Nucleus accumbens (tissue), 56 donors: Measurements from ENCODE around the gene NPAS3.

Experiments used
- DNase-seq, 56 donors: peaks; one replicate each; lab custom pipeline; 2025; lab: John Stamatoyannopoulos, UW

Gene NPAS3

GRCh38 chr14:33792009-33792719 is 853.5 kb downstream of the NPAS3 start:
- DNase-seq, result no peak

DNA sequence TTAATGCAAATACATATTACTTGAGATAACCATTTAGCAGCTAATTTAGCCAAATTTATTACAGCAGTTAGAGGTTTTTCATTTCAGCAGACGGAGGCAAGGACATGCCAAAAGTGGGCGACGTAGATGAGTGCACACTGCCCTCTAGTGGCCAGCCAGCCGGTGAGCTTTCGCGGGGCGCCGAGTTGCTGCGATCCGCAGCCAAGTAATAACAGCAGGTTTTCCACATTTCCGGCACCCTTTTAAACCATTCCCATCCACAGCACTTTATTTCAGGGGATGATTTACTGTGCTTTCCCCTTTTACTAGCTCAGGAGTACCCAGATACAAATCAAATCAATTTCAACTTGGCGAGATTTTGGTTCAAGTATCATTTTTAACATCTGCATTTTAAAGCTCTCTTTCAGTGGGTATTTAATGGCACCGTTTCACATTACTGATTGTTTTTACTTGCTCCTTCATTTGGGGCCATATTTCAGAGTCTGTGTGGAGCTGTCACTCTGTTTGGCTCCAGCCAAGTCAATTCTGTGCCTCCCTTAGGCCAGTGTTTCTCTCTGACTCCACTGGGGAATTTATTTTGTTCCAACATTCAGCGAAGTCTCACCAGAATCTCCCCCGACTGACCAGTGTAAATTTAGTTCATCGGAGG is 854.2 kb downstream of the NPAS3 start:
- peak in 54 of 56 donors; percentile 27 to 94 (median 70) for DNase-seq

- peak in 1 of 56 donors; percentile 11 for DNase-seq
Observed at GRCh38 chr14:33793398-33794110, 854.9 kb downstream of the NPAS3 start.

- peak in 4 of 56 donors; percentile 7 to 29 (median 18) for DNase-seq
Observed at GRCh38 chr14:33794791-33795305, 856.2 kb downstream of the NPAS3 start.

DNA sequence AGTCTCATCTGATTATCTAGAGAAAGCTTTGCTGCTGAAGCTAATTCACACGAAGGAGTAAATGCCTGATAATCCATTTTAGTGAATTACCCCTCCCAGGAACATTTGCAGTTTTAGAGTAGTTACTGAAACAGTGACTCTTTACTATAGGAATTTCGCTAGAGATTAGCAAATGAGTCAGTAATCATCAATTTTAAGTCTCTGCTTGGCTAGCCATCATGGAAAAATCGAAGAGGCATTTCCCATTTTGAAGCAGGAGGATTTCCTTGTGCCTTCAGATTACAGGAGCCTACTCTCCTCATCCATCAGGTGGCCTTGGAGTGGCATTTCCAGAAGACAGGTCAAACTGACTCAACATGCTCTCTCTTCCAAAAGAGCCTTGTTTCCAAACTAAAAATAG is 857.7 kb downstream of the NPAS3 start:
- no peak for DNase-seq

DNA sequence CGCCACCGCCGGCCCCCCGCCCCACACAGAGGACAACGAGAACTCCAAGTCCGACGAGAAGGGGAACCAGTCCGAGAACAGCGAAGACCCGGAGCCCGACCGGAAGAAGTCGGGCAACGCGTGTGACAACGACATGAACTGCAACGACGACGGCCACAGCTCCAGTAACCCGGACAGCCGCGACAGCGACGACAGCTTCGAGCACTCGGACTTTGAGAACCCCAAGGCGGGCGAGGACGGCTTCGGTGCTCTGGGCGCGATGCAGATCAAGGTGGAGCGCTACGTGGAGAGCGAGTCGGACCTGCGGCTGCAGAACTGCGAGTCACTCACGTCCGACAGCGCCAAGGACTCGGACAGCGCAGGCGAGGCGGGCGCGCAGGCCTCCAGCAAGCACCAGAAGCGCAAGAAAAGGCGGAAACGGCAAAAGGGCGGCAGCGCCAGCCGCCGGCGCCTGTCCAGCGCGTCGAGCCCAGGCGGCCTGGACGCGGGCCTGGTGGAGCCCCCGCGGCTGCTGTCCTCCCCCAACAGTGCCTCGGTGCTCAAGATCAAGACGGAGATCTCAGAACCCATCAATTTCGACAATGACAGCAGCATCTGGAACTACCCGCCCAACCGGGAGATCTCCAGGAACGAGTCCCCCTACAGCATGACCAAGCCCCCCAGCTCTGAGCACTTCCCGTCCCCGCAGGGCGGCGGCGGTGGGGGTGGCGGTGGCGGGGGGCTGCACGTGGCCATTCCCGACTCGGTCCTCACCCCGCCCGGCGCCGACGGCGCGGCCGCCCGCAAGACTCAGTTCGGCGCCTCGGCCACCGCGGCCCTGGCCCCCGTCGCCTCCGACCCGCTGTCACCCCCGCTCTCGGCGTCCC is 861.3 kb downstream of the NPAS3 start:
- DNase-seq, result no peak

DNA sequence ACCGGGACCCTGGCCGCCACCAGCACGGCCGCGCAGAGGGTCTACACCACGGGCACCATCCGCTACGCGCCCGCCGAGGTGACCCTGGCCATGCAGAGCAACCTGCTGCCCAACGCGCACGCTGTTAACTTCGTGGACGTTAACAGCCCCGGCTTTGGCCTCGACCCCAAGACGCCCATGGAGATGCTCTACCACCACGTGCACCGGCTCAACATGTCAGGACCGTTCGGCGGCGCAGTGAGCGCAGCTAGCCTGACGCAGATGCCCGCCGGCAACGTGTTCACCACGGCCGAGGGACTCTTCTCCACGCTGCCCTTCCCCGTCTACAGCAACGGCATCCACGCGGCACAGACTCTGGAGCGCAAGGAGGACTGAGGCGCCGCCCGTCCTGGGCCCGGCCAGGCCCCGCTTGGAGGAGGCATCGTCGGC is 862.1 kb downstream of the NPAS3 start:
- DNase-seq, result no peak

DNA sequence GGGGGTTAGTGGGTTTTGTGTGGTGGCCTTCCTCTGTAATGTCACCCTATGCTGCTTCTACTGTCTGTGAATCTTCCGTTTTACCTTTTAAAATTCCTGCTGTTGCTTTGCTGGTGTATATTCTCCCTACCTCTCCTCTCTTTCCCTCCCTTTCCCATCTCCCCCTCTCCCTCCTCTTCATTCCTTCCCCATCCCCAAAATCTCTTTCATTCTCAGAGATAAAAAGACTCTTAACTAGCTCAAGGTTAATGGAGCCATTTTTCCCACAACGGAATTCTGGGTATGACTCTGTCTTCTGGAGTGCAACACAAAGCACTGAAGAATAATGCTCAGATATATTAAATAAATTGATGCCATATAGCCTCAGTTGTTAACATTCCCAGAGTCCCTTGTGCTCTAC is 864.1 kb downstream of the NPAS3 start:
- DNase-seq, result no peak

DNA sequence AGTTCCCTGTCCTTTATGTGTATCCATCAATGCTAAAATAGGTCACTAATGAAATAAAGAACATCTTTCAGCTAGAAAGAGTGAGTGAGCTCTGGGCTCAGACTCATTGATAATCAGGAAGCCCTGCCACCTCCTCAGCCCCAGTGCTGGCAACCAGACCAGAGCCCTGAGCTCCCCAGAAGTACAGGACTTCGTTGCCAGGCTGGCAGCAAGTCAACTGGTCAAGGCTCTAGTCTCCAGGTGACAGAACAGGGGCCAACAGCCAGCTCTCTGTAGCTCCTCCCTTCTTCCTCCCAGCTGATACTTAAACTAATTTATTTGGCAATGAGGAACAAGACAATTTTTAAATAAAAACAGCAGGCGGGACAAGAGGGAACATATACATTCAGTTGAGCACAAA is 866.9 kb downstream of the NPAS3 start:
- DNase-seq, result peak in 35 of 56 donors; percentile 12 to 75 (median 36)

- DNase-seq, result no peak
Observed at GRCh38 chr14:33806905-33807304, 868.2 kb downstream of the NPAS3 start.

DNA sequence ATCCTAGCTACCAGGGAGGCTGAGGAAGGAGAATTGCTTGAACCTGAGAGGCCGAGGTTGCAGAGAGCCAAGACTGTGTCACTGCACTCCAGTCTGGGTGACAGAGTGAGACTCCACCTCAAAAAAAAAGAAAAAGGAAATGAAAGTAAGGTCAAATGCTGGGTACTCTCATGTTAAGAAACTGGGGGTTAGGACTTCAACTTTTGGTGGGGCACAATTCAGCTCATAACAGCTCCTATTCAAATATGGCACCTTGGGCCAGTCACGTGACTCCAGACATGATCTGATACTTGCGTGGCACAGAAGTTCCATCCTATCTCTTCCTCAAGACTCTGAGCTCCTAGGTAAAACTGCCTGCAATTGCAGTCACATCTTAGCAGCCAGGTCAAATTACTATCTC is 869.5 kb downstream of the NPAS3 start:
- no peak for DNase-seq

DNA sequence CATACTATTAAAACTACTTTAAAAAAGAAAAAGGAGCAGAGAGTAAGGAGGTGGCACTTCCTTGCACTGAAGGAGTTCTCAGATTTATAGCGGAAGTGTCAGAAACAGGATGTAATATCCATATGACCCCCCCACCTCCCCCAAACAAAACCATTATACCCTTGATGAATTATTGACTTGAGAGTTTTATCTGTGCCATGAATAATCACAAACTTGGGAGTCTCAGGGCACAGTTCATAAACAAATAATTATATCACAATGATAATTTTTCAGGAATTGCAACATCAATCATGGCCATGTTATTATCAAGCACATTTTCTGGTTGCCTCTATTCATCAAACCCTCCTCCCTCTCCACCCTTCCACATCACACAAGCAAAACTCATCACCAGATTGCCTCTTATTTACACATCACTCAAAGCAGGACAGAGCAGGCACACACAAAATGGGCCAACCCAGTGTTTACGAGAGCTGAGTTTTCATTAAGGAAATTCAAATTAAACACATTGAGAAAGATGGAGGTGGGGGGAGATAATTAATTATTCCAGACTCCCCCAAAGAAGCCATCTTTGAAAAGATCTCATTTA is 870.8 kb downstream of the NPAS3 start:
- DNase-seq, result no peak

GRCh38 chr14:33810308-33810707 is 871.6 kb downstream of the NPAS3 start:
- no peak for DNase-seq

DNA sequence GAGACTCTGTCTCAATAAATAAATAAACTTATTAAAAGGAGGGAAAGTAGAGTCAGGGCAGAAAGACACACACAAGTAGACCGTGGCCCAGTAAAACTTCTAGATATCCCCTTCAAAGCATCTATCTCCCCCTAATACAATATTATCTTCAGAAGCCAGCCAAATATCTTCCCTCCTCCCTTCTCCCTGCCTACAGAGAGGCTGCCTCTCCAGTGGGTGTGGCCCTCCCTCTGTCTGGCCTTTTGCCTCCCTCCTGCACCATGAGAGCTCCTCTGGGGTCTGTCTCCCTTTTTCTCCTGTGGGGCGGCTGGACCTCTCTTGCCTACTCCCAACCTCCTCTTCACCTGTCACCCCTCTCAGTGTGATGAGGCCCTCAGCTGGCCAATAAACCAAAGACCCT is 873.0 kb downstream of the NPAS3 start:
- no peak for DNase-seq

DNA sequence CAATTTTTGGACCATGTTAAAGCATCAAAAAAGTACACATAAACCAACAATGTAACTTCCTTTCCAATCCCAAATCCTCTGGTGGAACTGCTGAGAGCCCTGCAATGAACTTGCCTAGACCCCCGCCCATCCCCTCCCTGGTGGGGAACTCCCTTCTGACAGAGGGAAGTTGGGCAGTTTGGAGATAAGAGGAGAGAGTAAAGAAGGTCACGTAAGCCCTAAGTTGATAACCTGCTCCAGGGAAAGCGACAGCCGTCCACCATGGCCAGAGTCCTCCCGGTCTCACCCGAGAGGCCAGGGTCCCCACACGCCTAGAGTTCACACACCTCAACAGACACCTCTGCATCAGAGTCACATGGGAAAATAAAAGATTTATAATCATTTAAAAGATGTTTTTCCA is 873.5 kb downstream of the NPAS3 start:
- no peak for DNase-seq

- DNase-seq, result no peak
Observed at GRCh38 chr14:33812601-33813000, 873.9 kb downstream of the NPAS3 start.

- peak in 4 of 56 donors; percentile 14 to 27 (median 24) for DNase-seq
Observed at GRCh38 chr14:33814010-33814409, 875.3 kb downstream of the NPAS3 start.

DNA sequence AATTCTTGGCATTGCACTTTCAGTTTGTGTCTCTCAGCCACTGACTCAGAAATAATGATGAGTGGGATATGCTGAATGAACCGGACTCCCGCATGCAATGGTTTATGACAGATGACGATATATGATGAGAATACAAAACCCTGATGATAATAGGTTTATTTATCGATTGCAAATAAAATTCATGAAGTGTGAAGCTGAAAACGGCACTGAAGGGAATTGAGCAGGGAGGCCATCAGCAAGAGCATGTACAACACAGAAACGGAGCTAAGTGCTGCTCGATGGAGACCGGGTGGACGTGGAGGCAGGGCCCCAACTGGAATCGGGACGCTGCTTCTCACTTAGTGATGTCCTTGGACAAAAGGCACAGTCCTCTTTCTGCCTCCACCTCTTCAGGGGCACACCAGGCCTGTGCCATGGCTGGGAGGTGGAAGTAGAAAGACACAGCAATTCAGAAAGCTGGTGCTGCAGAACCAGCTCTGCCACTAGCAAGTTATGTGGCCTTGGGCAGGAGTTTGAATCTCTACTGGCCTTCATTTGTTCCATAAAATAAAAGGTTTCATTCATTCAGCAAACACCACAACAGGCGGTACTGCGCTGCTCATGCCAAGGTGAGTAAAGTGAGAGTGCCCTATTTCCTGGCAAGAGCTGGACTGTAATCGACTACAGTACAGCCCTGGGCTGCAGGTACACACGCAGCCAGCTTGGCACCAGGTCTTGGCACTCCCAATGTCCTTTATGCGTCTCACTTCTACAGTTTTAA is 895.2 kb downstream of the NPAS3 start:
- no peak for DNase-seq
